Ascending aorta (tissue), 2 donors: Measurements from ENCODE around the gene FAM240A. TPM values are rescaled to one million over a fixed set of nuclear protein-coding genes. Genes with fewer than 3 reads are reported as not detected.

ENCODE experiments used
- DNase-seq, 2 donors: peaks; one replicate each; pipeline ENCODE4 v3.0.0-alpha.2; 2019; ENCODE audit warnings: low spot score in 2 of 2
- H3K27ac ChIP-seq, 2 donors: fragments of 200-600 bp; sonication (generic); one replicate each; pipeline ENCODE4 v1.5.1; 2016 to 2017; ENCODE audit warnings: mild to moderate bottlenecking in 1 of 2
- H3K27me3 ChIP-seq: fragments of 200-600 bp; sonication (generic); one replicate; pipeline ENCODE4 v1.5.1; 2017
- H3K36me3 ChIP-seq, 2 donors: fragments of 200-600 bp; sonication (generic); one replicate each; pipeline ENCODE4 v1.5.1; 2016
- H3K4me1 ChIP-seq, 2 donors: fragments of 200-600 bp; sonication (generic); one replicate each; pipeline ENCODE4 v1.5.1; 2016 to 2017; ENCODE audit warnings: mild to moderate bottlenecking in 1 of 2
- H3K4me3 ChIP-seq, 2 donors: fragments of 200-600 bp; sonication (generic); one replicate each; pipeline ENCODE4 v1.5.1; 2016 to 2017; ENCODE audit warnings: mild to moderate bottlenecking in 1 of 2
- H3K9me3 ChIP-seq, 2 donors: fragments of 200-600 bp; sonication (generic); one replicate each; pipeline ENCODE4 v1.5.1; 2016
- CTCF ChIP-seq, 3 experiments: fragments of 200-600 bp in 2 of 3; fragments of 450-650 bp in 1 of 3; sonication (generic) in 2 of 3; IDR thresholded peaks; one replicate each; pipeline ENCODE4 v1.5.1; 2016 to 2019; ENCODE audit warnings: antibody characterized with exemption in 3 of 3, mild to moderate bottlenecking in 1 of 3, moderate library complexity in 1 of 3
- intact Hi-C: fragments of 100-400 bp; cut with DNase I; formaldehyde crosslinking; loops from one replicate; pipeline ENCODE4 v1.15.1; 2023
- total RNA-seq: library from RNA; depleted of rRNA; stranded (reverse); fragments of >200 nt; gene quantifications from one replicate; pipeline ENCODE4 v1.1.0, GENCODE V29; 2016

The FAM240A gene
- total RNA-seq, 1 donor from 2014 or later = not detected

- Histone ChIP-seq H3K27ac (no peak overlapping the region), H3K9me3 (no peaks in the 10 kb centered on the region), H3K4me3 (no peak overlapping the region), H3K4me1 (peaks cover 0 to 5% of the 10 kb centered on the region in 2 donors), H3K27me3 (no peaks in the 10 kb centered on the region), H3K36me3 (no peaks in the 10 kb centered on the region)
- no peak for TF ChIP-seq CTCF (IDR thresholded peaks at IDR 0.05)
- no peak for DNase-seq
- intact Hi-C loops = no loop called here
Observed at GRCh38 chr3:46632792-46633191, 20.5 kb downstream of the FAM240A start.

GRCh38 chr3:46634856-46635255 lies 22.5 kb downstream of the FAM240A start:
- intact Hi-C loops = no loop called here
- no peak overlapping the region for H3K27ac ChIP-seq
- TF ChIP-seq CTCF (IDR thresholded peaks at IDR 0.05) = no peak
- no peaks in the 10 kb centered on the region for H3K36me3 ChIP-seq
- H3K9me3 ChIP-seq = no peaks in the 10 kb centered on the region
- no peaks in the 10 kb centered on the region for H3K27me3 ChIP-seq
- H3K4me3 ChIP-seq = no peak overlapping the region
- peaks cover 0 to 5% of the 10 kb centered on the region in 2 donors for H3K4me1 ChIP-seq
- no peak for DNase-seq

- no peak for TF ChIP-seq CTCF (IDR thresholded peaks at IDR 0.05)
- peaks cover 0 to 7% of the 10 kb centered on the region in 2 donors for H3K9me3 ChIP-seq
- DNase-seq = no peak
- H3K27me3 ChIP-seq = no peaks in the 10 kb centered on the region
- intact Hi-C loops = no loop called here
- no peak overlapping the region for H3K4me3 ChIP-seq
- no peaks in the 10 kb centered on the region for H3K4me1 ChIP-seq
- no peak overlapping the region for H3K27ac ChIP-seq
- no peaks in the 10 kb centered on the region for H3K36me3 ChIP-seq
Observed at GRCh38 chr3:46639221-46639620, 26.9 kb downstream of the FAM240A start.

GRCh38 chr3:46640927-46641326 lies 28.6 kb downstream of the FAM240A start:
- H3K4me1 ChIP-seq = no peaks in the 10 kb centered on the region
- peaks cover 0 to 7% of the 10 kb centered on the region in 2 donors for H3K9me3 ChIP-seq
- intact Hi-C loops = no loop called here
- no peak for TF ChIP-seq CTCF (IDR thresholded peaks at IDR 0.05)
- DNase-seq = no peak
- H3K36me3 ChIP-seq = no peaks in the 10 kb centered on the region
- H3K27ac ChIP-seq = no peak overlapping the region
- no peaks in the 10 kb centered on the region for H3K27me3 ChIP-seq
- H3K4me3 ChIP-seq = no peak overlapping the region

GRCh38 chr3:46642971-46643370 lies 30.6 kb downstream of the FAM240A start:
- Histone ChIP-seq H3K9me3 (peaks cover 0 to 7% of the 10 kb centered on the region in 2 donors), H3K27ac (no peak overlapping the region), H3K4me3 (no peak overlapping the region), H3K27me3 (no peaks in the 10 kb centered on the region), H3K4me1 (no peaks in the 10 kb centered on the region), H3K36me3 (no peaks in the 10 kb centered on the region)
- TF ChIP-seq CTCF (IDR thresholded peaks at IDR 0.05) = no peak
- intact Hi-C loops = no loop called here
- no peak for DNase-seq

- Histone ChIP-seq H3K4me3 (no peak overlapping the region), H3K9me3 (peaks cover 0 to 7% of the 10 kb centered on the region in 2 donors), H3K36me3 (no peaks in the 10 kb centered on the region), H3K27me3 (no peaks in the 10 kb centered on the region), H3K4me1 (no peaks in the 10 kb centered on the region), H3K27ac (no peak overlapping the region)
- no peak for TF ChIP-seq CTCF (IDR thresholded peaks at IDR 0.05)
- intact Hi-C loops = no loop called here
- no peak for DNase-seq
Observed at GRCh38 chr3:46643701-46644100, 31.4 kb downstream of the FAM240A start.
